ENCODE measurements around the gene PUDP.

The PUDP gene

GRCh38 chrX:7059859-7060258, 88.1 kb downstream of the PUDP start:
- H3K9me3 ChIP-seq (ENCODE audit: control extremely low read depth in 1 of 5, control insufficient read depth in 4 of 5, insufficient read depth in 2 of 5, low read depth in 1 of 5, low read length in 4 of 5): peaks cover 0 to 4% (median 0%) of the 10 kb centered on the region in 5 experiments
- no peak for DNase-seq
- WGBS (ENCODE audit: insufficient coverage): 98% methylated on average over 4 of the region's 5 CpGs
- no peaks in the 10 kb centered on the region for H3K27me3 ChIP-seq (replicated peaks in 2 of 5; ENCODE audit: control insufficient read depth in 4 of 5, insufficient read depth in 5 of 5, low read length in 4 of 5)
- H3K36me3 ChIP-seq (ENCODE audit: control insufficient read depth in 4 of 4, insufficient read depth in 4 of 4, low read length in 3 of 4): peaks cover 0 to 21% (median 8%) of the 10 kb centered on the region in 4 experiments
- no peak overlapping the region for H3K4me3 ChIP-seq (ENCODE audit: control insufficient read depth in 1 of 7, extremely low read depth in 1 of 7, insufficient read depth in 4 of 7, low read depth in 2 of 7, low read length in 6 of 7)
- no peak overlapping the region for H3K27ac ChIP-seq (ENCODE audit: insufficient read depth in 1 of 2, low read depth in 1 of 2, low read length in 2 of 2, poor library complexity in 1 of 2, severe bottlenecking in 2 of 2)
- CTCF ChIA-PET: no interaction called here
- H3K4me1 ChIP-seq (ENCODE audit: control extremely low read depth in 1 of 4, control insufficient read depth in 4 of 4, insufficient read depth in 4 of 4, low read length in 3 of 4): peaks cover 0 to 4% (median under 1%) of the 10 kb centered on the region in 4 experiments
- POLR2A ChIA-PET: no interaction called here

DNA sequence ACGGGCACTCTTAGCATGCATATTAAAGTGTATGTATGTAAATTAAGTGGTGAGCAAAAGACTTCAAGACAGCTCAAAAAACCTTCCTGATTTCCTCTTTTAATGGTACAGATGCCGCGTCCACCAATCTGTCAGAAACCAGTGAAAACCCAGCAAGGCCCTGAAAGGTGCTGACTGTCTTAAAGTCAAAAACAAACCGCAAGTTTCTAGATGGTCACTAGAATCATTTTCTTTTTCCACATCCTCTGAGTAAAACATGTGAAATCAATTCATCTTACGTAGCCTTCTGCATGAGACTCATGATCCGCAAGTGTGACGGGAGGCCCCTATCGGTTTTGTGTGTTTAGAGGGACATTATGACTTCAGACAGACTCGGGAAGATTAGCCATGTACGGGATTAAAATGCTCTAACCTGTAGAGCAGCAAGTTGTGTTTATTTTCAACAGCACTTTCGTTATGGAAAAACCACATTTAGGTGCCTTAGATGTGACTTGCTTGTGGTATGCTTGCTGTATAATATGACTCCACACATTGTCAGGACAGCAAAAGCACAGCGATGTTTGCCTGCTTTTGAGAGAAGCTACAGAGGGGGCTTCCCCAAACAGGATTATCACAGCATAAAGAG, 88.6 kb downstream of the PUDP start:
- DNase-seq: no peak
- H3K4me1 ChIP-seq (ENCODE audit: control extremely low read depth in 1 of 4, control insufficient read depth in 4 of 4, insufficient read depth in 4 of 4, low read length in 3 of 4): peaks cover 0 to 4% (median under 1%) of the 10 kb centered on the region in 4 experiments
- no peak overlapping the region for H3K27ac ChIP-seq (ENCODE audit: insufficient read depth in 1 of 2, low read depth in 1 of 2, low read length in 2 of 2, poor library complexity in 1 of 2, severe bottlenecking in 2 of 2)
- peaks cover 0 to 21% (median 8%) of the 10 kb centered on the region in 4 experiments for H3K36me3 ChIP-seq (ENCODE audit: control insufficient read depth in 4 of 4, insufficient read depth in 4 of 4, low read length in 3 of 4)
- POLR2A ChIA-PET: no interaction called here
- H3K27me3 ChIP-seq (replicated peaks in 2 of 5; ENCODE audit: control insufficient read depth in 4 of 5, insufficient read depth in 5 of 5, low read length in 4 of 5): no peaks in the 10 kb centered on the region
- no peak overlapping the region for H3K4me3 ChIP-seq (ENCODE audit: control insufficient read depth in 1 of 7, extremely low read depth in 1 of 7, insufficient read depth in 4 of 7, low read depth in 2 of 7, low read length in 6 of 7)
- WGBS (ENCODE audit: insufficient coverage): 96% methylated on average over 9 of the region's 12 CpGs
- H3K9me3 ChIP-seq (ENCODE audit: control extremely low read depth in 1 of 5, control insufficient read depth in 4 of 5, insufficient read depth in 2 of 5, low read depth in 1 of 5, low read length in 4 of 5): peaks cover 0 to 4% (median 0%) of the 10 kb centered on the region in 5 experiments
- CTCF ChIA-PET: no interaction called here

GRCh38 chrX:7055386-7056137, 92.4 kb downstream of the PUDP start:
- peaks cover 0 to 4% (median under 1%) of the 10 kb centered on the region in 4 experiments for H3K4me1 ChIP-seq (ENCODE audit: control extremely low read depth in 1 of 4, control insufficient read depth in 4 of 4, insufficient read depth in 4 of 4, low read length in 3 of 4)
- H3K4me3 ChIP-seq (ENCODE audit: control insufficient read depth in 1 of 7, extremely low read depth in 1 of 7, insufficient read depth in 4 of 7, low read depth in 2 of 7, low read length in 6 of 7): no peak overlapping the region
- CTCF ChIA-PET: interaction anchor here (0.7 kb wide), 1 partner anchor 138 kb away, joined by 3 read pairs; no protein-coding TSS in a partner anchor
- H3K36me3 ChIP-seq (ENCODE audit: control insufficient read depth in 4 of 4, insufficient read depth in 4 of 4, low read length in 3 of 4): peaks cover 0 to 19% (median 6%) of the 10 kb centered on the region in 4 experiments
- WGBS (ENCODE audit: insufficient coverage): 95% methylated on average over 8 of the region's 10 CpGs
- DNase-seq: peak in 2 of 3 donors; percentile 14 to 43
- H3K27me3 ChIP-seq (replicated peaks in 2 of 5; ENCODE audit: control insufficient read depth in 4 of 5, insufficient read depth in 5 of 5, low read length in 4 of 5): no peaks in the 10 kb centered on the region
- POLR2A ChIA-PET: no interaction called here
- no peak overlapping the region for H3K27ac ChIP-seq (ENCODE audit: insufficient read depth in 1 of 2, low read depth in 1 of 2, low read length in 2 of 2, poor library complexity in 1 of 2, severe bottlenecking in 2 of 2)
- H3K9me3 ChIP-seq (ENCODE audit: control extremely low read depth in 1 of 5, control insufficient read depth in 4 of 5, insufficient read depth in 2 of 5, low read depth in 1 of 5, low read length in 4 of 5): no peaks in the 10 kb centered on the region

DNA sequence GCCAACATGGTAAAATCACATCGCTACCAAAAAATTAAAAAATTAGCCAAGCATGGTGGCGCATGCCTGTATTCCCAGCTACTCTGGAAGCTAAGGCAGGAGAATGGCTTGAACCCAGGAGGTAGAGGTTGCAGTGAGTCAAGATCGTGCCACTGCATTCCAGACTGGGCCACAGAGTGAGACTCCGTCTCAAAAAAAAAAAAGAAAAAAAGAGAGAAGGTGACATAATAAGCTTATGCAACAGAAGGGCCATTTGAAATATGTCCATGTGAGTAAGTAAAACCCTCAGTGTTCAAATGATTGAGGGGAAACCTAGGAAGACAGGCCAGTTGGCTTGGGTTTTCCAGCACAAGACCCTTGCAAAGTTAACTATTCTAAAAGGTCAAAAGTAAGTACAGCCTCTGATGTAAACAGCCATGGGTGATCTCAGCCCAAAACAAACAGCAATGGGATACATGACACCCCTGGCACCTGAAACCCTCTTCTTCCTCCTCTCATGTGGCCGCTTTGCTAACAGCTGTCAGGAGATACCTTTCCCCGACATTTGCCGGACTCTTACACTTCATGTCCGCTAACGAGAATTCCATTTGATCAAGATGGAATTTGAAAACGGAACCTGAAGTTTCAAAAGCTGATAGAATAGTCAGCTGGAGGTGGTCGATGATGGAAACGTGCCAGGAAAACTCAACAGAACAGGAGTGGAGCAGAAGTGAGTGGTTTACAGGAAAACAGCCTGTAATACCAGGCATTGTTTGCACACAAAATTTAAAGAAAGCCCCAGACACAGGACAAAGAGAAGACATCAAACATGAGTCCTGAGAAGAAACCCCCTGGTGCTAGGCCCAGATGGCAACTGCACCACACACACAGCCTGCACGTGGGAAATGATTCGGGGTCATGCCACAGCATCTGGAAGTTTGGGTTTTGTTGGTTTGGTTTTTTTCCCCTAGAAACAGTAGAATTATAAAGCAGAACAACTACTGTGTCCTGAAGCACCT, 93.4 kb downstream of the PUDP start:
- Histone ChIP-seq H3K27ac (ENCODE audit: insufficient read depth in 1 of 2, low read depth in 1 of 2, low read length in 2 of 2, poor library complexity in 1 of 2, severe bottlenecking in 2 of 2) (no peak overlapping the region), H3K27me3 (replicated peaks in 2 of 5; ENCODE audit: control insufficient read depth in 4 of 5, insufficient read depth in 5 of 5, low read length in 4 of 5) (no peaks in the 10 kb centered on the region), H3K9me3 (ENCODE audit: control extremely low read depth in 1 of 5, control insufficient read depth in 4 of 5, insufficient read depth in 2 of 5, low read depth in 1 of 5, low read length in 4 of 5) (no peaks in the 10 kb centered on the region), H3K4me1 (ENCODE audit: control extremely low read depth in 1 of 4, control insufficient read depth in 4 of 4, insufficient read depth in 4 of 4, low read length in 3 of 4) (peaks cover 0 to 4% (median under 1%) of the 10 kb centered on the region in 4 experiments), H3K4me3 (ENCODE audit: control insufficient read depth in 1 of 7, extremely low read depth in 1 of 7, insufficient read depth in 4 of 7, low read depth in 2 of 7, low read length in 6 of 7) (no peak overlapping the region), H3K36me3 (ENCODE audit: control insufficient read depth in 4 of 4, insufficient read depth in 4 of 4, low read length in 3 of 4) (peaks cover 0 to 23% (median 8%) of the 10 kb centered on the region in 4 experiments)
- 91% methylated on average over 14 of the region's 14 CpGs for WGBS (ENCODE audit: insufficient coverage)
- CTCF ChIA-PET: interaction anchor here (0.7 kb wide), 1 partner anchor 139 kb away, joined by 3 read pairs; no protein-coding TSS in a partner anchor
- POLR2A ChIA-PET: no interaction called here
- peak in 2 of 3 donors; percentile 17 to 26 for DNase-seq

DNA sequence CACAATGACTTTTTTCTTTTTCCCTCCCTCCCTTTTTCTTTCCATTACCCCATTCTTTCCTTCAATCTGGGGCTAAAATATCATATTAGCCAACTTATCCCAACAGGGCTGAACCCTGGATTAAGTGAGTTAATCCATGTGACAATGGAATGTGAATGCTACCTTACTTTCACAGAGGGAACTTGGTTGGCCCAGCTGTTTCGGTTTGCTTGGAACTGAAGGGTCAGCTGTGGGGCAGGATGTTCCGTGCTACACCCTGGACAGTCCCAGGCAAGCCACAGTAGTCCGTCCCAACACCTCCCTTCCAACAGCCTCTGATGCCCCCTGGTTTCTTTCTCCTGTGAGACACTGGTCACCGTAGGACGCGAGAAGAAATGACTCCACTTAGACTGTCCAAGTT, 95.4 kb downstream of the PUDP start:
- POLR2A ChIA-PET: no interaction called here
- CTCF ChIA-PET: no interaction called here
- no peaks in the 10 kb centered on the region for H3K9me3 ChIP-seq (ENCODE audit: control extremely low read depth in 1 of 5, control insufficient read depth in 4 of 5, insufficient read depth in 2 of 5, low read depth in 1 of 5, low read length in 4 of 5)
- no peak for DNase-seq
- no peak overlapping the region for H3K4me3 ChIP-seq (ENCODE audit: control insufficient read depth in 1 of 7, extremely low read depth in 1 of 7, insufficient read depth in 4 of 7, low read depth in 2 of 7, low read length in 6 of 7)
- WGBS (ENCODE audit: insufficient coverage): 98% methylated on average over 6 of the region's 6 CpGs
- no peak overlapping the region for H3K27ac ChIP-seq (ENCODE audit: insufficient read depth in 1 of 2, low read depth in 1 of 2, low read length in 2 of 2, poor library complexity in 1 of 2, severe bottlenecking in 2 of 2)
- H3K27me3 ChIP-seq (replicated peaks in 2 of 5; ENCODE audit: control insufficient read depth in 4 of 5, insufficient read depth in 5 of 5, low read length in 4 of 5): no peaks in the 10 kb centered on the region
- H3K4me1 ChIP-seq (ENCODE audit: control extremely low read depth in 1 of 4, control insufficient read depth in 4 of 4, insufficient read depth in 4 of 4, low read length in 3 of 4): peaks cover 0 to 4% (median under 1%) of the 10 kb centered on the region in 4 experiments
- peaks cover 0 to 24% (median 7%) of the 10 kb centered on the region in 4 experiments for H3K36me3 ChIP-seq (ENCODE audit: control insufficient read depth in 4 of 4, insufficient read depth in 4 of 4, low read length in 3 of 4)

- no peak for DNase-seq
- Histone ChIP-seq H3K4me1 (ENCODE audit: control extremely low read depth in 1 of 4, control insufficient read depth in 4 of 4, insufficient read depth in 4 of 4, low read length in 3 of 4) (no peaks in the 10 kb centered on the region), H3K4me3 (ENCODE audit: control insufficient read depth in 1 of 7, extremely low read depth in 1 of 7, insufficient read depth in 4 of 7, low read depth in 2 of 7, low read length in 6 of 7) (no peak overlapping the region), H3K27ac (ENCODE audit: insufficient read depth in 1 of 2, low read depth in 1 of 2, low read length in 2 of 2, poor library complexity in 1 of 2, severe bottlenecking in 2 of 2) (no peak overlapping the region), H3K27me3 (replicated peaks in 2 of 5; ENCODE audit: control insufficient read depth in 4 of 5, insufficient read depth in 5 of 5, low read length in 4 of 5) (no peaks in the 10 kb centered on the region), H3K9me3 (ENCODE audit: control extremely low read depth in 1 of 5, control insufficient read depth in 4 of 5, insufficient read depth in 2 of 5, low read depth in 1 of 5, low read length in 4 of 5) (no peaks in the 10 kb centered on the region), H3K36me3 (ENCODE audit: control insufficient read depth in 4 of 4, insufficient read depth in 4 of 4, low read length in 3 of 4) (peaks cover 0 to 13% (median 3%) of the 10 kb centered on the region in 4 experiments)
- 100% methylated on average over 8 of the region's 11 CpGs for WGBS (ENCODE audit: insufficient coverage)
- ChIA-PET POLR2A (no interaction called here), CTCF (no interaction called here)
Measured at GRCh38 chrX:7050271-7050670, 97.7 kb downstream of the PUDP start.
